ENCODE measurements around the gene UNC93A.
A peak's percentile ranks its signal among the peaks of the same experiment; 100 is the strongest.
"Not testable (repeated sequence)": the region's sequence is repeated elsewhere in the genome, so short reads cannot be mapped to it uniquely, and the experiment has no call there.

The UNC93A gene

GRCh38 chr6:167272151-167272550 lies 19.0 kb upstream of the UNC93A start:
- no peak for DNase-seq

GRCh38 chr6:167272696-167273379 lies 18.3 kb upstream of the UNC93A start:
- no peak for DNase-seq

DNA sequence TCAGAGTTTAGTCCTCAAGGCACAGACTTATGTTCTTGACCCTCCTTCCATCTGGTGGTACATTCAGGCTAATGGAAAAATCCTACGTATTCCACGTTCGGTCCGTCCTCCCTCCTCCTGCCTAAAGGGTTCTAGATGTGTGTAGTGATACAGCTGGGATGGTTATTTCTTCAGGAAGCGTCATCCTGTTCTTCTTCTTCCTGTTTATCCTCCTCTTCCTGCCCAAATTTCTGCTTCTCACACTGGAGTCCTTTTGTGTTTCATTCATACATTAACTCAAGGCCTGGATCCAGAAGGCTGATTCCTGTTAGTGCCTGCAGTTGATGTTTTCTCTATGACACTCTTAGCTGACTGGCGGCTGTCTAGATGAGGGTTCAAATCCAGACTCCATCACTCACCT lies 16.8 kb upstream of the UNC93A start:
- no peak for DNase-seq

- DNase-seq, result no peak
Measured at GRCh38 chr6:167275001-167275400, 16.1 kb upstream of the UNC93A start.

GRCh38 chr6:167275436-167275835 lies 15.7 kb upstream of the UNC93A start:
- DNase-seq, result no peak

DNA sequence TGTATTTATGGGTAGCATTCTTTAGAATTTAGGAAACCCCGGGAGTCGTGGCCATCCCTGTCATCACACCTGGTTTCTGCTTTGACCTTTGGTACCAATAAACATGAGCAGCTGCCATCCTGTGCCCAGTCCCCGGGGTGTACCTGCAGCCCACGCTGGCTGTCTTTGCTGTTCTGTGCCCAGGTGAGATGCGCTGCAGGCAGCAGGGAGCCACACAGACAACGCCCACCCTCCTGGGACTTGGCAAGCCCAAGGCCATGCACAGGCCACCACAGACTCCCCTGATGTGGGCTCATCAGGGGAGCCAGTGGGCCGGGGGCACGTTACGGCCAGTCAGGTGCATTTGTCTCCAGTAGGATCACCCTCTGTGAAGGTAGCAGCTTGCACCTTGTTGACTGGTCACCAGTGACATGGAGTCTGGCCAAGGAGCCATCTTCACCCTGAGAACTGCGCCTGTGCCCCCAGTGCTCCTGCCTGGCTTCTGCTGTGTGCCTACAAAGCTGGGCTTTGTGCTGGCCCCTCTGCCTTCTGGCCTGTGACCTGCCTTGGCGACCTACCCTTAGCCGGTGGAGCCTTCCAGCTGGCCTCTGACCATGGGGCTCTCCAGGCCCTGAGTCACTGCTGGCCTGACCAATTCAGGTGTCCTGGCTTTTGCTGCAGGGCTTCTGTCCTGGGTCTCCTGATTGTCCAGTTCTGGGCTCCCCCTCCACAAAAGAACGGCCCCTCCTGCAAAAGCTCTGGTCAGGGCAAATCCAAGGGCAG lies 14.2 kb upstream of the UNC93A start:
- DNase-seq, result no peak

- DNase-seq, result not testable (repeated sequence)
Measured at GRCh38 chr6:167278173-167278940, 12.8 kb upstream of the UNC93A start.

GRCh38 chr6:167279766-167280446 lies 11.2 kb upstream of the UNC93A start:
- DNase-seq, result no peak

DNA sequence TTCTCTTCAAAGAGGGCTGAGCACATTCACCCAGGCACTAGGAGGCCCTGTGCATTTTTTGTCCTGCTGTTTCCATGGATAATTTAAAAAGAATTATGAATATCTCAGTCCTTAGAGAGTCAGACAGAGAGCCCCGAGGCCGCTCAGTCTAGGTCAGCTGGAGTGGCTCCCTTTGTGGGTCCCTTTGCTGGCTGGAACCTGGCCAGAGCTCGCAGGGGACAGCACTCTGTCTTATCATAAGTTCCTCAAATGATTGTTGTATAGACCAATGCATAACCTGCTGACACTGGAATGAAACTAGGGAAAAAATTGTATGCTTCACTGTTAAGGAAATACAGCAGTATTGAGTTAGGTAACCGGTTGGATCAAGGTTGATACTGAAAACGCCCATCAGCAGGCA lies 10.6 kb upstream of the UNC93A start:
- DNase-seq, result not testable (repeated sequence)

DNA sequence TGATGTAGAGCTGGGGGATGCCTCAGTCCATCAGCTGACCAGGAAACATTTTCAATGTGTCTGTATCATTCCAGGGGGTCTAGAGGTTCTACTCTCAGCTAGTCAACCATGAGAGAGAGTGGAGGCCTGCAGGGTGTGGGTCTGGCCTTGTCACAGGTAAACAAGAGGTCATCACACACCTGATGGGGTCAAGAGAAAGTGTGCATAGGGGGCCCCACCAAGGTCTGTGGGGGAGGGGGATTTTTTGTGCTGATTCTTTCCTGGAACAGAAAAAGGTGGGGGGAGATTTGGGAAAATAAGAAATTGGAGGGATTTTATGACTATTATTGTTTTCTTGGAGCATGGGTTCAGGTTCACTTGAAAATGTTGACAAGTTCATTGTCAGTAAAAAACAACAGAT lies 8.9 kb upstream of the UNC93A start:
- DNase-seq, result no peak

GRCh38 chr6:167284565-167284964 lies 6.5 kb upstream of the UNC93A start:
- not testable (repeated sequence) for DNase-seq

DNA sequence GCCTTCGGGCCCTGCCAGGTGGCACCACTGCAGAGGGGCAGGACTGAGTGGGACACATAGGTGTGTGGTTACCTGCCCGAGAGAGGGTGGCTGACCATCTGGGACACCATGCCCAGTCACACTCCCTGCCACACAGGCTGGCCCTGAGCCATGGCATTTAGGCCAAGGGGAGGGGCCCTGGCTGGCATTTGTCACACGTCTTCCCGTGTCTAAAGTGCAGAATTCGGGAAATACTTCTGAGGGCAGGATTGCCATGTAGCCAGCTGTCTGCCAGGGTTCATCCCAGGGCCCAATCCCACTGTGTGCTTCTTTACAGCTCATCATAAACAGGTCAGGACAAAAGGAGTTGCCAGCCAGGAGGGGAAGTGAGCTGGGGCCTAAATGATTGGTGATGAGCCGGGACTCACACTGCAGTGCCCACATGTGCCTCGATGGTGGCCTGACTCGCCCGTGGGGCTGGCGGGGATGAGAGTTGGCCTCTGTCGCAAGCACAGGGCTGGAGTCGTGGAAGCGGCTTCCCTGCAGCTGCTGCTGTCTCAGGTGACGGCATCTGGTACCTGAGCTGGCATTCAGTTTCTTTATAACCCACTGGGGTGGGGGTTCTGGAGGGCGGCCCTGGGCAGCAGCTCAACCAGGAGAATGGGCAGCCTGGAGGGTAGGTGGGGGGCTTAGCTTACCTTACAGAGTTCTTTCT lies 5.9 kb upstream of the UNC93A start:
- no peak for DNase-seq

- DNase-seq, result no peak
Measured at GRCh38 chr6:167287513-167288048, 3.5 kb upstream of the UNC93A start.

DNA sequence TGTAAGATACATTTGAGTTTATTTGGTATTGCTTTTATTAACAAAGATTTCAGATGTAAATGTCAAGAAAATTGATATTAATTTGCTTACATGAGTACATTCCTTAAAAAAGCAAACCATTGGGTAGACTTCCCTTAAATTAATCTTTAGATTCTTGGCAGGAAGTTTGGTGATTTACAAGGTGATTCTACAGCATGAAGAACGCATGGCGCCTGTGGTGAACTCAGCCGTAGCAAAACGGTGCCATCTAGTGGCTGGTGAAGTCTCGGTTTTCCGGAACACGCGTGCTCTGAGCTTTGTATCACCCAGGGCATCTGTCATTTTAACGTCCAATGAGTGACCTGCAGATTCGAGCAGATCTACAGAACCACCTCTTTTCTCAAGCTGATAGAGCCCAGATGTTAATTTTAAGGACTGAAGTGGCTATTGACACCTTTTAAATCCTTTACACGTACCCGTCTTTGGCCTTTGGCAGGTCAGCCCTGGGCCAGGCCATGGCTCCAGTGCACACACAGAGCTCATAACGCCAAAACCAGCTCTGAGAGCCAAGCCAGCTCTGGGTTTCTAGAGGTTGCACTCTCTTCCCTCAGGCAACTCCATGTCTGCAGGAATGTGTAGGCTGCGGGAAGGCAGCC lies 2.4 kb upstream of the UNC93A start:
- DNase-seq, result peak; percentile 37

DNA sequence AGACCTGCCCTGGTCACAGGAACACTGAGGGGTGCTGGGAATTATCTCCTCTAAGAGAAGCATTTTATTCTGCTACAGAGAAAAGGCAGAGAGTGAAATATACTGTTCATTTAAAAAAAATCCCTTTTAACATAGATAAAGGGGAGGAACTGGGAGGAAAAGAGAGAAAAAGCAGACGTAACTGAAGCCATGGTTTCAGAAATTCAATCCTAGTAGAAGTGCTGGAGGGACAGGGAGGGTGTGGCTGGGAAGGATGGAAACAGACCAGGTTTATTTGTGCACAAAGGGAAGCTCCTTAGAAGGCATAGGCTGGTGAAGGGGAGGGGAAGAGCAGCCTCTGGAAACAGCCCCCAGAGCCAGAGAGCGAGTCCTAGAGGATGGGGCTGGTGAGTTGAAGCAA lies 1.8 kb upstream of the UNC93A start:
- not testable (repeated sequence) for DNase-seq

GRCh38 chr6:167291623-167292300 lies 647 bp downstream of the UNC93A start:
- no peak for DNase-seq

- DNase-seq, result no peak
Measured at GRCh38 chr6:167292301-167293087, 1.4 kb downstream of the UNC93A start.

- no peak for DNase-seq
Measured at GRCh38 chr6:167293088-167293589, 2.0 kb downstream of the UNC93A start.

- DNase-seq, result no peak
Measured at GRCh38 chr6:167293590-167294091, 2.5 kb downstream of the UNC93A start.

DNA sequence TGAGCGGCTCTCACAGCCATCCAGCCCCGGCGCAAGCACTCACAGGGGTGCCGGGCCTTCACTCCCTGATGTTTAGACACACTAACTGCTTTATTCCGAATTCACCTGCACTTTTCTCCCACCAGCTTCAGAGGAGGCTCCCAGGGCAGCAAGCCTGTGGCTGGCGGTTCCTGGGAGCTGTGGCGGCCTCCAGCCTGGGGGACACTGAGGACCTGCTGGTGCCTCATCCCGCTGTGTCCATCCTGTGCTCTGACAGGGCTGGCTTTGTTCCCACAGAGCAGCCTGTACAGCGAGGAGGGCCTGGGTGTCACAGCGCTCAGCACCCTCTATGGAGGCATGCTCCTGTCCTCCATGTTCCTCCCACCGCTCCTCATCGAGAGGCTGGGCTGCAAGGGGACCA lies 3.1 kb downstream of the UNC93A start:
- DNase-seq, result no peak
